Measurements from ENCODE around the gene SRRM5.
"Not testable (repeated sequence)": the region's sequence is repeated elsewhere in the genome, so short reads cannot be mapped to it uniquely, and the experiment has no call there.

SRRM5 gene

GRCh38 chr19:43581467-43581866 is 30.4 kb upstream of the SRRM5 start:
- H3K4me3 ChIP-seq (ENCODE audit: low read depth, low read length) = no peak overlapping the region
- no peak for TF ChIP-seq CTCF (IDR thresholded peaks at IDR 0.05; ENCODE audit: low read depth, low read length)

GRCh38 chr19:43582495-43582894 is 29.4 kb upstream of the SRRM5 start:
- no peak for TF ChIP-seq CTCF (IDR thresholded peaks at IDR 0.05; ENCODE audit: low read depth, low read length)
- H3K4me3 ChIP-seq (ENCODE audit: low read depth, low read length) = no peak overlapping the region

GRCh38 chr19:43584484-43584883 is 27.4 kb upstream of the SRRM5 start:
- no peak overlapping the region for H3K4me3 ChIP-seq (ENCODE audit: low read depth, low read length)
- TF ChIP-seq CTCF (IDR thresholded peaks at IDR 0.05; ENCODE audit: low read depth, low read length) = no peak

- TF ChIP-seq CTCF (IDR thresholded peaks at IDR 0.05; ENCODE audit: low read depth, low read length) = no peak
- H3K4me3 ChIP-seq (ENCODE audit: low read depth, low read length) = no peak overlapping the region
Observed at GRCh38 chr19:43586346-43586745, 25.5 kb upstream of the SRRM5 start.

- H3K4me3 ChIP-seq (ENCODE audit: low read depth, low read length) = not testable (repeated sequence)
Observed at GRCh38 chr19:43587029-43587428, 24.9 kb upstream of the SRRM5 start.

GRCh38 chr19:43589277-43589676 is 22.6 kb upstream of the SRRM5 start:
- H3K4me3 ChIP-seq (ENCODE audit: low read depth, low read length) = no peak overlapping the region
- no peak for TF ChIP-seq CTCF (IDR thresholded peaks at IDR 0.05; ENCODE audit: low read depth, low read length)

- TF ChIP-seq CTCF (IDR thresholded peaks at IDR 0.05; ENCODE audit: low read depth, low read length) = no peak
- H3K4me3 ChIP-seq (ENCODE audit: low read depth, low read length) = no peak overlapping the region
Observed at GRCh38 chr19:43589678-43590077, 22.2 kb upstream of the SRRM5 start.

- no peak overlapping the region for H3K4me3 ChIP-seq (ENCODE audit: low read depth, low read length)
- TF ChIP-seq CTCF (IDR thresholded peaks at IDR 0.05; ENCODE audit: low read depth, low read length) = no peak
Observed at GRCh38 chr19:43591904-43592772, 19.8 kb upstream of the SRRM5 start.
